GM23338 (cell line): ENCODE data around the gene JMJD7.

Experiments used
- CTCF ChIP-seq, 2 experiments: fragments of 200-600 bp in 1 of 2; sonication (generic) in 1 of 2; conservative IDR thresholded peaks; 2 replicates each; pipeline versions ENCODE4 v1.5.1 to v1.6.1; 2016 to 2017; ENCODE audit warnings: antibody characterized with exemption in 2 of 2, low read depth in 2 of 2, mild to moderate bottlenecking in 2 of 2, moderate library complexity in 1 of 2
- EZH2 ChIP-seq: fragments of 200-600 bp; sonication (generic); IDR thresholded peaks from one replicate; pipeline ENCODE4 v1.8.0; 2017; ENCODE audit warnings: antibody characterized with exemption, mild to moderate bottlenecking, low read depth; ENCODE audit not compliant: unreplicated experiment

- TF ChIP-seq EZH2 (no peak), CTCF (conservative IDR thresholded peaks at IDR 0.05; ENCODE audit: low read depth in 2 of 2) (no peak)
Measured at GRCh38 chr15:41853831-41854230, 25.9 kb downstream of the JMJD7 start.
